Brain pericyte (primary cell): Measurements from ENCODE around the gene WDR18.

Experiments used
- DNase-seq: peaks from one replicate; pipeline ENCODE4 v3.0.0-alpha.2; 2012; ENCODE audit warnings: low read depth, low spot score

The WDR18 gene, protein sequence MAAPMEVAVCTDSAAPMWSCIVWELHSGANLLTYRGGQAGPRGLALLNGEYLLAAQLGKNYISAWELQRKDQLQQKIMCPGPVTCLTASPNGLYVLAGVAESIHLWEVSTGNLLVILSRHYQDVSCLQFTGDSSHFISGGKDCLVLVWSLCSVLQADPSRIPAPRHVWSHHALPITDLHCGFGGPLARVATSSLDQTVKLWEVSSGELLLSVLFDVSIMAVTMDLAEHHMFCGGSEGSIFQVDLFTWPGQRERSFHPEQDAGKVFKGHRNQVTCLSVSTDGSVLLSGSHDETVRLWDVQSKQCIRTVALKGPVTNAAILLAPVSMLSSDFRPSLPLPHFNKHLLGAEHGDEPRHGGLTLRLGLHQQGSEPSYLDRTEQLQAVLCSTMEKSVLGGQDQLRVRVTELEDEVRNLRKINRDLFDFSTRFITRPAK

DNA sequence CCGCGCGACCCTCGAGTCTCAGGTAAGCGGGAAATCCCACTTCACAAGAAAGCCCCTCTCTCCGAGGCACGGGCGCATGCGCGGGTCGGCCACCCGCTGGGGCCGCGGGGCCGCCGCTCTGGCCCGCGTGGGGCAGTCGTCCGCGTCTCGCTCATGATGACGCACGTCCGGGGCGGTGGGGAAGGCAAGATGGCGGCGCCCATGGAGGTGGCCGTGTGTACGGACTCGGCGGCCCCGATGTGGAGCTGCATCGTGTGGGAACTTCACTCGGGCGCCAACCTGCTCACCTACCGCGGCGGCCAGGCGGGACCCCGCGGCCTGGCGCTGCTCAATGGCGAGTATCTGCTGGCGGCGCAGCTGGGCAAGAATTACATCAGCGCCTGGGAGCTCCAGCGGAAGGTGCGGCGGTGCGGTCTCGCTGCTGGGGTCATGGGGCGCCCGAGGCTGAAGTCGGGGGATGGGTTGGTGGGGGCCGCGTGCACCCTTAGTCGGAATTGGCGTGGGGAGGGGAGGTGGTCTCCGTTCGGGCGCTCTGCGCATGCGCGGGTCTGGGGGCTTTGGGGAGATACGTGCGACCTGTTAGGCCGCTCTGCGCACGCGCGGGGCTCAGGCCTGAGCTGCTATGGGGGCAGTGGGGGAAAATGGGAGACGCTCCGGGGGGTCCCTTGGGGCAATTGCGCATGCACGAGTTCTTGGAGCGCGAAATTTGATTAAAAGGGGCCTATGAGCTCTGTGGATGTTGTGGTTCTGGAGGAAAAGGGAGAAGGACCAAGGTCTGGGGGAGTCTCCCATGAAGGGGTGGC lies at the start of gene WDR18:
Gene WDR18, plus strand, starts transcription at position 181 of the 803 bp plus-strand sequence. Its CDS starts 9 bp downstream, at position 190.
- DNase-seq = peak; percentile 54

- no peak for DNase-seq
Observed at GRCh38 chr19:934865-935479, 49.2 kb upstream of the WDR18 start.

DNA sequence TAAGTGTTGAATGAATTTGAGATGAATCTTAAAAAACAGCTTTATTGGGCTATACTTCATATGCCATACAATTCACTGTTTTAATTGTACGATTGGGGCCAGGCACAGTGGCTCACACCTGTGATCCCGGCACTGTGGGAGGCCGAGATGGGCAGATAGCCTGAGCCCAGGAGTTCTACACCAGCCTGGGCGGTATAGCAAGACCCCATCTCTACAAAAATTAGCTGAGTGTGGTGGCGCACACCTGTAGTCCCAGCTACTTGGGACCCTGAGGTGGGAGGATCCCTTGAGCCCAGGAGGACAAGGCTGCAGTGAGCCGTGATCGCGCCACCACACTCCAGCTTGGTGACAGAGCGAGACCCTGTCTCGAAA lies 48.0 kb upstream of the WDR18 start:
- no peak for DNase-seq

DNA sequence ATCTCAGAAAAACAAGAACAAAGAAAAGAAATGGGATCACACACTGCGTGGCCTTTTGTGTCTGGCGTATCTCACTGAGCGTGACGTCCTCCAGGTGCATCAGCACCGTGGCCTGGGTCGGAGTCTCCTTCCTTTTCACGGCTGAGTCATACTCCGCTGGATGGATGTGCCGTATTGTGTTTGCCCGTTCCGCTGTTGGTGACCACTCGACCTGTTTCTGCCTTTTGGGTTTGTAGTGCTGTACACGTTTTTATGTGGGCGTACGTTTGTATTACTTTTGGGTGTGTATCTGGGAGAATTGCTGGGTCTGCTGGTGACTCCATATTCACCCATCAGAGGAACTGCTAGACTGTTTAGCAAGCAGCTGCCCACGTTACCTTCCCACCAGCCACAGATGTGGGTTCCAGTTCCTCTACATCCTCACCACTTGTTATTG lies 46.9 kb upstream of the WDR18 start:
- DNase-seq = no peak

DNA sequence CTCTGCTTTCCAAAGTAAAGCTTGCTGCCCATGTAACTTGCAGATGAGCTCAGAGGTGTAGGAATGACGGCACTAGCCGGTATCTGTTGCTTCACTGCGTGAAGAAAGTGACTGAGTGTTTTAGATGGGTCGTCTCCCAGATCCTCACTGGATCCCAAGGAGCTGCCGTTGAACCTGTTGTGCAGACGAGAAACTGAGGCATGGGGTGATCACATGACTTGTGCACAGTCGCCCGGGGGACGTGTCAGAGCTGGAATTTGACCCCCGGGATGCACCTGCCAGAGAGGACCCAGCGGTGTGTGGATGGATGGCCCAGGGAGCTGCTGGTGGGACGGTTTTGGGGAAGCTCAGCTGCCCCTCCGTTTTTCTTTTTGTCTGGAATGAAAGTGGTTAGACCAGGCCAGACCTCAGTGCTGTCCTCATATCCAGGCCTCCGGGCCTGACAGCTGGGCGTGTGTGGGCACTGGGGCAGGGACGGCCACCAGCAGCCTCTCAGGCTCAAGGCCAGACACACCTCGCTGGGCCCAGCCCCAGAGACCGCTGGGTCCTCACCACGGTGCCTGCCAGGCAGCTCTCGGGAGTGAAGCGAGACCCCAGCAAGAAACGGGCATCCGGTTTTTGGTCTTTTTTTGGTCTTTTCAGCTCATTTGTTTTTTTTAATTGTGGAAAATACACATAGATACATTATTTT lies 45.8 kb upstream of the WDR18 start:
- no peak for DNase-seq

DNA sequence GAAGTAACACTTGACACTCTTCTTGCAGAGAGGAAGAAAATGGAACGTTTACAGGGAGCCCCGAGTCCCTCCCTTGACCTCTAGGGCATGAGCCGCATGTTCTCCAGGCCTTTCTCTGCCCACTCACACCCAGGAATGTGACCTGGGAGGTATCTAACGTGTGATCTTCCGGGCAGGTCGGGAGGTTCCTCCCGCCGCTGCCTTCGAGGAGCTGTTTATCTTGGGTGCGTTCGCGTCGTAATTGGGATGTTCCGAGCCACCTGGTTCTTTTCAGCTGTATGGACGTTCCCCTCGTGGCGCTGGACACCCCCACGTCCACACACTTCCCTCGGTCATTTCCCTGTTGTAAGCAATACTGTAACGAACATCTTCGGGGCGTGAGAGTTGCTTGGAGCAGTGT lies 44.7 kb upstream of the WDR18 start:
- DNase-seq = no peak

GRCh38 chr19:939922-940321 lies 44.2 kb upstream of the WDR18 start:
- no peak for DNase-seq

DNA sequence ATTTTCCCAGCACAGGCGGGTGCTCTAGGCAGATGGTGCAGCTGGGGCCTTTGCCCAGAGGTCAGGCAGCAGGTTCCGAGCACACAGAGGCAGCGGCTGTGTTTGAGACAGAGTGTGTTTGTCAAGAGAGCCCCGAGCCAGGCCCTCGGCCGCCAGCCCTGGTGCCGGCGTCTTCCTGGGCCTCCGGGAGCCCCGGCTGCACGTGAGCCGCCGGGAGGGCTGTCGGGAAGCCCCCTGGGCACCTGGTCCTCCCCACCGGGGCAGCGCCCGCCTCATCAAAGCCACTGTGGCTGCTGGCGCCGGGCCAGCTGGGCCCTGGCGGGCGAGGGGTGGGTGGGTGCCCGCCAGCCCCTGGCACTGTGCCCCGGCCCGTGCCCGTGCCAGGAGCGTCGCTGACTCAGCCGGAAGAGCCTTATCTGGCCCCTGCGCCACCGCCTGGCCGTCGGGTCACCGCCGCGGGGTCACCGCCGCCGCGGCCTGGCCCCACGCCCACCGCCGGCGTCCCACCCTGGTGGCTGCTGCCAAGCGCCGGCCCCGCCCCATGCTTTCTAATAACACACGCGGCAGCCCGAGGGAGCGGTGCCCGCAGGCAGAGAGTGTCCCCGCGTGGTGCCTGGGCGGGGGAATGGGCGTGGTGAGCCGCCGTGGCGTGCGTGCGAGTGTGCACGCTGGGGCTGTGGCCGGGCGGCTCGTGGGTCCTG lies 43.4 kb upstream of the WDR18 start:
- DNase-seq = peak; percentile 70

DNA sequence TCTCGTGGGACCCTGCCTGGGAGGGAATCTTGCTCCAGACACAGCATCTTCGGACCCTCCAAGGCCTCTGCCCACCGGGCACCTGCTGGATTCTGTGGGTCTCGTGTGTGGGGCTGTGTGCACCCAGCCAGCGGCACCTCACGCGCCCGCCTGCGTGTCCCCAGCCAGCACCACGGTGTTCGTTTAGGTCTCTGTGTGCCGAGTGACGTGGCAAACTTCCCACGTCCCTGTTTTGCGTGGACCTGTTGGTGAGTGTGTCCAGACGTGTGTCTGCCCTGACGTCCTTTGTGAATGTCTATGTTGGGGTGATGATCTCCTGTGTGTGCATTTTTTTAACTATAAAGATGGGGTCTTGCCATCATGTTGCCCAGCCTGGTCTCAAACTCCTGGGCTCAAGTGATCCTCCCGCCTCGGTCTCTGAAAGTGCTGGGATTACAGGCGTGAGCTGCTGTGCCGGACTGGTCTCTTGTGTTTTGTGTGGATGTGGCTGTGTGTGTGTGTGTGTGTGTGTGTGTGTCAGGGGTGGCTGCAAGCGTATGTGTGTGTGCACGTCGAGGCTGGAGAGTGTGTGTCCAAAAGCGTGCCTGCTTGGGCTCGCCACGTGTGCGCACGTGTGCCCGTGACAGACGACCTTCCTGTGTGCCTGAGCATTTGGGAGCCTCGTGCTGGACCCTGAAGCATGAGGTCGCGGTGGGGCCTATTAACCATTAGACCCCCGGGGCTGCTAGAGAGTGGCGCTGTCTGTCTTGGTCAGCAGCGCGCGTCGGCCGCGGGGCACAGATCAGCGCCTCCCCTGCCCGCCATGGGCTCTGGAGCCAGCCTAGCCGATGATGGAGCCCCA lies 42.6 kb upstream of the WDR18 start:
- DNase-seq = no peak

DNA sequence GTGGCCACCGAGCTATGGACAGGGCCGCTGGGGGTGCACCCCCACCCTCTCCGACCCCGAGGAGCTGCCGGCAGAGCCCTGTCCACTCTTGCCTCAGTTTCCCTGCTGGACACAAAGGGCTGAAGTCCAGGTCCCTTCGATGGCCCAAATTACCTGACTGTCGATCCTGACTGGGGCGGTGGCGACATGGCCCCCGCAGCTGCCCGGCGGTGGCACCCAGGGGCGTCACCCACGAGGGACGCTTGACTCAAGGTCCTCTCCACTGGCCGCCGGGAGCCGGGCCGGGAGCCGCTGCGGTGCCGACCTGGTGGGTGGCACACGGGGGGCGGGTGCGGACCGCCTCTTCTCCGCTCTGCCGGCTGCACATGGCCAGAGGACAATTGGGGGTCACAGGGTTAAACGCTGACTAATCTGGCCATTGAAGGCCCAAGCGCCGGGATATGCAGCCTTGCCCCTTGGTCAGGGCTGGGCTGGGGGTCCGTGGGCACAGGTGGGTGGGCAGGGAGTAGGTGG lies 42.0 kb upstream of the WDR18 start:
- no peak for DNase-seq

DNA sequence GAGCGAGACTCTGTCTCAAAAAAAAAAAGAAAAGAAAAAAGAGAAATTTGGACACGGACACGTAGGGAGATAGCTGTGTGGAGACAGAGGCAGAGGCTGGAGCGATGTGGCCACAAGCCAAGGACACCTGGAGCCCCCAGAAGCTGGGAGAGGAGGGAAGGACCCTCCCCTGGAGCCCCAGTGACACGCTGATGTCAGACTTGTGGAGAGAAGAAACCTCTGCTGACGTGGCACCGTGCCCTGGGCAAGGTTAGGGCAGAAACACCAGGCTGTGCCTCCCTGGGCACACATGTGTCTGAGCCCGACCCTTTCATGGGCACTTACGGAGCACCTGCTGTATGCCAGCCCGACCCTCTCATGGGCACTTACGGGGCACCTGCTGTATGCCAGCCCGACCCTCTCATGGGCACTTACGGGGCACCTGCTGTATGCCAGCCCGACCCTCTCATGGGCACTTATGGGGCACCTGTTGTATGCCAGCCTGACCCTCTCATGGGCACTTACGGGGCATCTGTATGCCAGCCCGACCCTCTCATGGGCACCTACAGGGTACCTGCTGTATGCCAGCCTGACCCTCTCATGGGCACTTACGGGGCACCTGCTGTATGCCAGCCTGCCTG lies 40.5 kb upstream of the WDR18 start:
- DNase-seq = no peak

GRCh38 chr19:944171-944567 lies 40.0 kb upstream of the WDR18 start:
- DNase-seq = no peak

GRCh38 chr19:944663-945241 lies 39.4 kb upstream of the WDR18 start:
- no peak for DNase-seq

DNA sequence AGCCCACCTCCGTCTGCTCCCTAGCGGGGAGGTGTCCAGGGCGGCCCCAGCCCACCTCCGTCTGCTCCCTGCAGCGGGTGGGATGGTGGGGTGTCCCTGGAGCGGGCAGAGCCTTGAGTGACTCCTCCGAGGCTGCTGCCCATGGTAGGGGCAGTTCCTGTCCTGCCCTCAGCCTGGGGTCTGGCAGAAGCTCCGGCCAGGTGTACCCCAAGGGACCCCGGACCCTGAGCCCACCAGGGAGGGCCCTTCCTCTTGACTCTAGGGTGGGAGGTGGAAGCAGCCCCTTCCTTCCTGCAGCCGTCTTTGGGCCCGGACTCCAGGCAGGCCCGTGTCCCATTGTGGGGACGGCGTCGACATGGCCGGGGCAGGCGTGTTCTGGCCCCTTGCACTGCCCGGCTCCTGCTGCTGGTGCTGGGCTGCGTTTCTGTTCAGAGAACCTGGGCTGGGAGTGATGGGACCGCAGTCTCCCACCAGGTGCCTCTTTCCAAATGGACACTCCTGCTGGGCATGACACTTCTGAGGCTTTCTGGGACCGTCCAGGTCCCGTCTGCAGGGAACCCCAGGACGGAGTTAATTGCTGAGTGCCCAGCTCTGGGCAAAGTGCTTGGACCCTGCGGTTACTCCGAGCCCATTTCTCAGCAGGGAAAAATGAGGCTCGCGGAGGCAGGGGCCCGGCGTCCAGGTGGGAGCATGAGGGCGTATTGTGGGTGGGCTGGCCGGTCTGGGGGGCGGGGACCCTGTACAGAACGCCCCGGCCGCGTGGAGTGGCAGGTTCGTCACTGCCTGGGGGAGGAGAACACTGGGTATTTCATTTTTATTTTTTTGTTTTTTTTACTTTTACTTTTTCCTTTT lies 38.5 kb upstream of the WDR18 start:
- DNase-seq = no peak

GRCh38 chr19:947090-947706 lies 36.9 kb upstream of the WDR18 start:
- DNase-seq = no peak

DNA sequence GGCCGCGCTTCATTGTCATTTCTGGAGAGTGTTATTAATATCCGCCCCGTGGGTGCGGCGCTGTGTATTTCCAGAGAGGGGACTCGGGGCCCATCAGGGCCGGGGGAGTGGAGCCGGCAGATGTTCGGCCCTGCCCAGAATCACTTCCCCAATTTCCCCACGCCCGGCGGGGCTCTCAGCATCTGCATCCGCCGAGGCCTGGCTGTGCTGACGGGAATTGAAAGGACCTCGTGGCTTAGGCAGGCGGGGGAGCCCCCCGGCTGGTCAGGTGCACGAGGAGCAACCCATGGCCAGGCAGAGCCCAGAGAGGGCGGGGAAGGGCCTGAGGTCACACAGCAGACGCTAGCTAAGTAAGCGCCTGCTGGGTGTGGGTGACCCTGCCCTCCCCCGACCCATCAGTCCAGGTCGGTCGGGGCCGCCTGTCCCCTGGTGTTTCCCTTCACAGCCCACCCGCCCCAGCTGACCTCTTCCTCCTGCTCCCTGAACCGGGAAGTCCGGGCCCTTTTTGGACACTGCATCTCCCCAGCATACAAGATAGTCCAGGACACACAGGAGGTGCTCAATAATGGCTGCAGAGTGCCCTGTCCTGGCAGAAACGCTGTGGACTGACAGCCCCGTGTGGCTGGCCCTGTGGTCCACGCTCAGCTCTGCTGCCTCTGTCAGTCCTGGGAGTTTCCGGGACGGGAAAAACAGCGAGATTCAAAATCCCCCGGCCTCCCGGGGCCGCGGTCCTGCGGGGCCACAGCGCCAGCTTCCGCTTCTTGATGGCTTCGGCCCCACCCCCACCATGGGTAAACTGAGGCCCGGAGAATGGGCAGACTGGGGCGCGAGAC lies 36.2 kb upstream of the WDR18 start:
- DNase-seq = no peak
